ENCODE results near the gene VSTM4.

GRCh38 chr10:49117376-49118070 is 2.2 kb upstream of the VSTM4 start:
- no peak for TF ChIP-seq RAD21 (IDR thresholded peaks at IDR 0.05)
- no peak for TF ChIP-seq CTCF (IDR thresholded peaks at IDR 0.05; ENCODE audit: low read depth, low read length, missing input control)
- TF ChIP-seq MAX (IDR thresholded peaks at IDR 0.05) = no peak
- TF ChIP-seq EGR1 (IDR thresholded peaks at IDR 0.05; ENCODE audit: low read depth in 2 of 2) = no peak
- TF ChIP-seq YY1 (IDR thresholded peaks at IDR 0.05) = no peak
- no peak for TF ChIP-seq REST (IDR thresholded peaks at IDR 0.05)
- TF ChIP-seq JUND (IDR thresholded peaks at IDR 0.05) = no peak
- TF ChIP-seq GABPA (IDR thresholded peaks at IDR 0.05 in 1 of 2, conservative IDR thresholded peaks at IDR 0.05 in 1 of 2) = no peak
- TF ChIP-seq SP1 (IDR thresholded peaks at IDR 0.05) = no peak
- TF ChIP-seq, protein P1, sequence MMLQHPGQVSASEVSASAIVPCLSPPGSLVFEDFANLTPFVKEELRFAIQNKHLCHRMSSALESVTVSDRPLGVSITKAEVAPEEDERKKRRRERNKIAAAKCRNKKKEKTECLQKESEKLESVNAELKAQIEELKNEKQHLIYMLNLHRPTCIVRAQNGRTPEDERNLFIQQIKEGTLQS (IDR thresholded peaks at IDR 0.05) = no peak

Measured in liver (tissue), 3 donors.